ENCODE results near the gene DNAH2.

DNA sequence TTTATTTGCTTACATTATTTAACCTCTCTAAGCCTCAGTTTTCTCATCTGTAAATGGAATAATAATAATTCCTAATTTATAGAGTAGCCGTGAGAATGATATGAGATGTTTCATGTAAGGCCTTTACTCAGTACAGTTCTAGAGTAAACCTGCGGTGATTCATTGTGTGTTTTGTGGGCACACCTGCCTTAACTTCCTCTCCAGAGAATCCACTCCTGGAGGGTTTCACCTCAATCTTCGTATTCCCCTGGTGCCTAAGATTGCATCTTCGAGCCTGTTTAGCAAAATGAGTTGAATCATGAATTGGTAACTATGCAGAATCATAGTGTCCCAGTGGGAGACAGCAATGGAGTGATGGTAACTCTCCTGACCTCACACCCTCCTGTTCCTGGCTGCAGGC lies 52.3 kb downstream of the DNAH2 start:
- TF ChIP-seq, protein P1, sequence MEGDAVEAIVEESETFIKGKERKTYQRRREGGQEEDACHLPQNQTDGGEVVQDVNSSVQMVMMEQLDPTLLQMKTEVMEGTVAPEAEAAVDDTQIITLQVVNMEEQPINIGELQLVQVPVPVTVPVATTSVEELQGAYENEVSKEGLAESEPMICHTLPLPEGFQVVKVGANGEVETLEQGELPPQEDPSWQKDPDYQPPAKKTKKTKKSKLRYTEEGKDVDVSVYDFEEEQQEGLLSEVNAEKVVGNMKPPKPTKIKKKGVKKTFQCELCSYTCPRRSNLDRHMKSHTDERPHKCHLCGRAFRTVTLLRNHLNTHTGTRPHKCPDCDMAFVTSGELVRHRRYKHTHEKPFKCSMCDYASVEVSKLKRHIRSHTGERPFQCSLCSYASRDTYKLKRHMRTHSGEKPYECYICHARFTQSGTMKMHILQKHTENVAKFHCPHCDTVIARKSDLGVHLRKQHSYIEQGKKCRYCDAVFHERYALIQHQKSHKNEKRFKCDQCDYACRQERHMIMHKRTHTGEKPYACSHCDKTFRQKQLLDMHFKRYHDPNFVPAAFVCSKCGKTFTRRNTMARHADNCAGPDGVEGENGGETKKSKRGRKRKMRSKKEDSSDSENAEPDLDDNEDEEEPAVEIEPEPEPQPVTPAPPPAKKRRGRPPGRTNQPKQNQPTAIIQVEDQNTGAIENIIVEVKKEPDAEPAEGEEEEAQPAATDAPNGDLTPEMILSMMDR (conservative IDR thresholded peaks at IDR 0.05 in 1 of 2, IDR thresholded peaks at IDR 0.05 in 1 of 2; ENCODE audit: extremely low read depth in 1 of 2, insufficient read depth in 1 of 2, low read depth in 1 of 2, low read length in 2 of 2) = no peak
- no peak for TF ChIP-seq EZH2 (IDR thresholded peaks at IDR 0.05; ENCODE audit: borderline replicate concordance, low read length)

All from mammary epithelial cell (primary cell).